T47D (cell line): ENCODE data around the gene RELCH.
"Not testable (repeated sequence)": the region's sequence is repeated elsewhere in the genome, so short reads cannot be mapped to it uniquely, and the experiment has no call there.

ENCODE experiments used
- DNase-seq, 2 experiments: peaks; one replicate each; pipeline versions ENCODE4 v3.0.0 to v3.0.0-alpha.2; 2011 to 2012; ENCODE audit warnings: low read depth in 1 of 2, low spot score in 1 of 2
- JUND ChIP-seq: IDR thresholded peaks from 2 replicates; pipeline ENCODE4 v1.6.1; 2012; ENCODE audit warnings: low read depth
- in situ Hi-C: cut with HindIII; loops from 2 replicates; pipeline ENCODE4 v1.10.0; 2016; ENCODE audit warnings: low sequenced_read_pairs, low pct_unique_long_range_greater_than_20kb

RELCH gene, protein sequence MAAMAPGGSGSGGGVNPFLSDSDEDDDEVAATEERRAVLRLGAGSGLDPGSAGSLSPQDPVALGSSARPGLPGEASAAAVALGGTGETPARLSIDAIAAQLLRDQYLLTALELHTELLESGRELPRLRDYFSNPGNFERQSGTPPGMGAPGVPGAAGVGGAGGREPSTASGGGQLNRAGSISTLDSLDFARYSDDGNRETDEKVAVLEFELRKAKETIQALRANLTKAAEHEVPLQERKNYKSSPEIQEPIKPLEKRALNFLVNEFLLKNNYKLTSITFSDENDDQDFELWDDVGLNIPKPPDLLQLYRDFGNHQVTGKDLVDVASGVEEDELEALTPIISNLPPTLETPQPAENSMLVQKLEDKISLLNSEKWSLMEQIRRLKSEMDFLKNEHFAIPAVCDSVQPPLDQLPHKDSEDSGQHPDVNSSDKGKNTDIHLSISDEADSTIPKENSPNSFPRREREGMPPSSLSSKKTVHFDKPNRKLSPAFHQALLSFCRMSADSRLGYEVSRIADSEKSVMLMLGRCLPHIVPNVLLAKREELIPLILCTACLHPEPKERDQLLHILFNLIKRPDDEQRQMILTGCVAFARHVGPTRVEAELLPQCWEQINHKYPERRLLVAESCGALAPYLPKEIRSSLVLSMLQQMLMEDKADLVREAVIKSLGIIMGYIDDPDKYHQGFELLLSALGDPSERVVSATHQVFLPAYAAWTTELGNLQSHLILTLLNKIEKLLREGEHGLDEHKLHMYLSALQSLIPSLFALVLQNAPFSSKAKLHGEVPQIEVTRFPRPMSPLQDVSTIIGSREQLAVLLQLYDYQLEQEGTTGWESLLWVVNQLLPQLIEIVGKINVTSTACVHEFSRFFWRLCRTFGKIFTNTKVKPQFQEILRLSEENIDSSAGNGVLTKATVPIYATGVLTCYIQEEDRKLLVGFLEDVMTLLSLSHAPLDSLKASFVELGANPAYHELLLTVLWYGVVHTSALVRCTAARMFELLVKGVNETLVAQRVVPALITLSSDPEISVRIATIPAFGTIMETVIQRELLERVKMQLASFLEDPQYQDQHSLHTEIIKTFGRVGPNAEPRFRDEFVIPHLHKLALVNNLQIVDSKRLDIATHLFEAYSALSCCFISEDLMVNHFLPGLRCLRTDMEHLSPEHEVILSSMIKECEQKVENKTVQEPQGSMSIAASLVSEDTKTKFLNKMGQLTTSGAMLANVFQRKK

DNA sequence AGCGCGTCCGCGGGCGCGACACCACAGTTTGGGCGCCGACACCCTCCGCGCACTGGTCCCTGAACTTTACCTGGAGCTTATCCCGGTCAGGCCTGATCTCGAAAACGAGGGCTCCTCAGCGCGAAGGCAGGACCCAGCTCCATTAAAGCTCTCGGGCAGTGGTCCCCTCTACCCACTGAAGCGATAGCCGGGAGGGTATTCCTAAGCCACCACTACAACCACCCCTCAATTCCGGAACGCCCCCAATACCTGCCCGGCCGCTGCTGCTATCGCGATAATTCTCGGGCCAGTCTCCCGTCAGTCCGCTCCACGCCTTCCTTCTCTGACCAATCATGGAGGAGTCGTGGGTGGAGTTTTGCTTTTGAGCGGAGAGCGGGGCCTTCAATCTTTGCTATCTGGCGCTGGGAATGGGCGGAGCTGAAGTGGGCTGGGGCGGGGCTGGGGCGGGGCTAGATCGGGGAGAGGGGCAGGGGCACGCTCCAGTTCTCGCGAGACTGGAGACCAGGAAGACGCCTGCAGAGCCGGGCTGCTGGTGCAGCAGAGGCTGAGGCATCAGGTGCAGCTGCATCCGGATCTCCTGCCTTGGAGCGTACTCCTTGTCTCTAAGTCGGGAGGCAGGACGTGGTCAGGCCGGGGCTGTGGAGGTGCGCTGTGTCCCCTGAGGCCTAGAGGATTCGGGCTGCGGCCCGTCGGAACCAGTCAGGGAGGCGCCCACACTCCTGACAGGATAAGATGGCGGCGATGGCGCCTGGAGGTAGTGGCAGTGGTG lies at the start of gene RELCH, which contains the start of gene PIGN:
RELCH (plus strand) TSS at position 482 of the 769 bp plus-strand sequence; CDS start at position 733, 251 bp downstream.
PIGN (minus strand) TSS at position 283 of the 769 bp plus-strand sequence. CDS start 25,703 bp downstream, outside the sequence.
- TF ChIP-seq JUND, result no peak
- peak; percentile 96 to 98 for DNase-seq
- in situ Hi-C loops, result no loop called here

DNA sequence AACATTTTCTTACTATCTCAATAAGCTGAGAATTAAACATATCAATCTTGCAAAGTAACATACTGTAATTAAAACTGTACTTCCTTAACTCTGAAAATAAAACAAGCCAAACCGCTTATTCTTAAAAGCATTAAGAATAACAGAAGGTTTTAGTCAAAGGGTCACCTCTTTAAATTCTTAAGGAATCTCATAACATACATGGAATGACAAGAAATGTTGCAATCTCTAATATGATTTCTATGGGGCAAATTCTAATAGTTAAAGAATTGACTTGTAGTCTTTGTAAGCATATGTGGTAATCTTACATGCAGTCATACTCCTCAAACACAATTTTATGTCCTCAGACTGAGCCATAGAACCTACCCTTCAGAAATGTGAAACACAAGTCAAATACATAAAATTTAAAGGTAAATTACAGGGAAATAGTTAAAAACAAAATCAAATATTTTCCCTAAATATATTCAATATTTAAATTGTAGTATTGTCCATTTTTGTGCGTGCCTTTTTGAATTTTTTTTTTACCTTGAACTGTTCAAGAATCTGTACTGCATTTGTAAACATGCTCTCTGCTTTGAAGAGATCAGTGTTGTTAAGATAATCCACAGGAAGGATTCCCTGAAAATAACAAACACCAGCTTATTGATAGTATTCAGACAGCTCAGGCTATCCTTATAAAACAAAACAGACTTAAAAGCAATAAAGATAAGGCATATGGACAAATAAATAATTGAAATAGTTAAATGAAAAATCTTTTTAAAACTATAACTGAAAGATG lies 48.4 kb upstream of the RELCH start:
- in situ Hi-C loops, result no loop called here
- no peak for TF ChIP-seq JUND
- DNase-seq, result no peak

DNA sequence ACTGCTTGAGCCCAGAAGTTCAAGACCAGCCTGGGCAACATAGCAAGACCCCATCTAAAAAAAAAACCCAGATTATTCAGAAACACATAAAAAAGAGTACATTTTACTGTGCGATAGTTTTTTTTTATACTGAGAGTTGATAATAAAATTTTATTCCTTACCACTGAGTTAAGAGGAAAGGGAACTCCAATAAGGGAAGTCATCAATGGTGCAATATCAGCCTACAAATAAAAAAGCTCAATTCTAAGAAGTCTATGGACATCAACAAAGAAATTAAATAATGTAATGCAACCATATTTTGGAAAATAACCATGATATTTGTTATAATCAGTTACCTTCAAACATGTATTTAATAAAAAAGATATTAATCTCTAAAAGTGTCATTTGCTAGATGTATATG lies 46.8 kb upstream of the RELCH start:
- TF ChIP-seq JUND, result no peak
- in situ Hi-C loops, result no loop called here
- no peak for DNase-seq

DNA sequence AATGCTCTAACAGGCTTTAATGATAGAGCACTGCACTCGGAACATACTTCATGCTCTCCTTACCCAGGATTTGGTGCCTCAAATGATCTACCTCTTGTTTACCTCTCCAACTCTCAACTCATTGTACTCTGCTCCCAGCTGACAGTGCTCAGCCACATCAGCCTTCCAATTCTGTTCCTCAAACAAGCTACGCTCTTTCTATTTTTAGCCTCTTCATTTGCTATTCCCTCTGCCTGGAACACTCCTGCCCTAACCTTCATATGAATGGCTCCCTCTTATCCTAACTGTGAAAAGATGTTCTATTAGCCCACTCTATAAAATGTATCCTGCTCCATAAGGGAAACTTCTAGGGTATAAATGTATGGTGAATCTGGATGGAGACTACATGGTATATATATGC lies 42.7 kb upstream of the RELCH start:
- TF ChIP-seq JUND, result no peak
- DNase-seq, result no peak
- in situ Hi-C loops, result no loop called here

DNA sequence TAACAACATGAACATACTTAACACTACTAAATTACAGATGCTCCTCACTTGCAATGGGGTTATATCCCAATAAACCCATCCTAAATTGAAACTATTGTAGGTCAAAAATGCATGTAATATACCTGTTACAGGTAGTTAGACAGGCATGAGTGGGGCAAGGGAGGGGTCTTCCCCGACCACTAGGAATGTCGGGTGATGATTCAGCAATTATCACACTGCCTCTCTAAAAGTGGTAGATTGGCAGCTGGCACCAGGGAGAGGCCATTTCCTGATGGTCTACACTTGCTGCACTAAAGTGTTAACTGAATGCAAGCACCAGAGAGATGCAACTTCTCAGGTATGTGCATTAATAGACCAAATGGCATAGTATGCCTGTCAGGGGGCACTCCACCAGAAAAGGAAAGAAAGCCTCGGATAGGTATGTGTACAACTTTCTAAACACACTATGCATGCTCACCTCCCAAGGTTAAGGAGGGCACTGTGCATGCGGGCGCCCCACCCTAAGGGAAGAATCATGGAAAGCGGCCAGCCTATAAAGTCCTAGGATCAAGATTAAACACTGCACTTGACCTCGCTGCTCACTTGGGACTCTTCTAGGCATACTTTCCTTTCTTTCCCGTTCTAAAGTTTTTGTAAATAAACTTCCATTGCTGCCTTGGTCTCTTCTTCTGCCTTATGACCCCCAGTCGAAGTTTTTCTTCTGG lies 35.8 kb upstream of the RELCH start:
- DNase-seq, result no peak
- TF ChIP-seq JUND, result no peak
- in situ Hi-C loops, result no loop called here

DNA sequence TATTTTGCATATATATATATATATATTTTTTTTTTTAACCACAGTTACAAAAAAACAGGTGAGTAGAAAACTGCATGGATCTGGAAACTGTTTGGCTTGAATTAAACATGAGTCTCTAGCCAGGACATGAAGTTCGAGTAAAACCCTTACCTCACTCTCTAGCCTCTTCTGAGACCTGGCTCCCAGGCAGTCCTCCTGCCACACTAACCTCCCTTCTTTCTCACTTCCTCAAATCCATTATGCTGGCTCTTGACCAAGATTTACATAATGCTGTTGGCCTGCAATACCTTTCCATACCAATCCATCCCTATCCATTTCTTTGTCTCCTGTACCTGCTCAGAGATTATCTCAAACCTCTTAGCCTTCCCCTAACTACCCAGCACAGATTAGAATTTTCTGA lies 34.2 kb upstream of the RELCH start:
- in situ Hi-C loops, result no loop called here
- no peak for TF ChIP-seq JUND
- no peak for DNase-seq

DNA sequence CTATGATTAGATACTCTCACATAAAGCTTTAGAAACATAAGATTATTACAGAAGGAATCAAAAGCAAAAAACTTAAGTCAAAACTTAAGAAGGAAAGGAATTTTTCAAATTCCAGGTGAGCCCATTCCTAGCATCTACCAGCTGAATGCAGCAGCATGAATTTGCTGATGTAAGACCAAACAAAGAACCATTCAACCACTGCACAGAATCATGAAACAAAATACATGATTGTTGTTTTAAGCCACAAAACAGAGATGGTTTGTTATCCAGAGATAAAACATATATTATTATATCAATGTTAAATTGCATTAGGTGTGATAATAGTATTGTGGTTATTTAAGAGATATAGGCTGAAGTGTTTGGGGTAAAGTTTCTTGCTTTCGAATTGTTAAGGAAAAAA lies 29.2 kb upstream of the RELCH start:
- no peak for DNase-seq
- no peak for TF ChIP-seq JUND
- in situ Hi-C loops, result no loop called here

DNA sequence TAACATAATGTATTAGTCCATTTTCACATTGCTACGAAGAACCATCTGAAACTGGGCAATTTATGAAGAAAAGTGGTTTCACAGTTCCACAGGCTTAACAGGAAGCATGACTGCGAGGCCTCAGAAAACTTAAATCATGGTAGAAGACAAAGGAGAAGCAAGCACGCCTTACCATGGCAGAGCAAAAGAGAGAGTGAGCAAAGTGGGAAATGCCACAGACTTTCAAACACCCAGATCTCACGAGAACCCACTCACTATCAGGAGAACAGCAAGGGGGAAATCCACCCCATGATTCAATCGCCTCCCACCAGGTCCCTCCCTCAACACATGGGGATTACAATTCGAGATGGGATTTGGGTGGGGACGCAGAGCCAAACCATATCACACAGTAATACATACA lies 22.7 kb upstream of the RELCH start:
- in situ Hi-C loops, result no loop called here
- TF ChIP-seq JUND, result no peak
- DNase-seq, result no peak

DNA sequence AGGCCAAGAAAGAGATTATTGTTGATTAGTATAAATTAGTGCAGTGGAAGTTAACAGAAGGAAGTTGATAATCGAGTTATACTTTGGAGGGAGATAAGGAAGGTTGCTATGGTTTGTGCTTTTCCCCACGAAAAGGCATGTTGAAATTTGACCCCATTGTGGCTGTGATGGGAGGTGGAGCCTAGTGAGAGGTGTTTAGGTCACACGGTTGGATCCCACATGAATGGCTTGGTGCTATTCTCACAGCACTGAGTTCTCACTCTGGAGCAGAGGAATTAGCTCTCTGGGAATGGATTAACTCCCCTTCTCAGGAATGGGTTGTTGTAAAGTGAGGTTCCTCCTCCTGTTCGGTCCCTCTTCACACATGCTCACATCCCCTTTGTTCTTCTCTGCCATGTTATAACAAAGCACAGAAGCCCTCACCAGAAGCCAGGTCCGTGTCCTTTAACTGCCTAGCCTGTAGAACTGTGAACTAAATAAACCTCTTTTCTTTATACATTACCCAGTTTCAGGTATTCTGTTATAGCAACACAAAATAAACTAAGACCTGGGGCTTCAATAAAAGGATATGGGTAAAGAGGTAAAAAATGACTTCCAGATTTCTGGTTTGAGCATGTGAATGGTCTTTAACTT lies 22.1 kb upstream of the RELCH start:
- no peak for TF ChIP-seq JUND
- in situ Hi-C loops, result no loop called here
- DNase-seq, result no peak

DNA sequence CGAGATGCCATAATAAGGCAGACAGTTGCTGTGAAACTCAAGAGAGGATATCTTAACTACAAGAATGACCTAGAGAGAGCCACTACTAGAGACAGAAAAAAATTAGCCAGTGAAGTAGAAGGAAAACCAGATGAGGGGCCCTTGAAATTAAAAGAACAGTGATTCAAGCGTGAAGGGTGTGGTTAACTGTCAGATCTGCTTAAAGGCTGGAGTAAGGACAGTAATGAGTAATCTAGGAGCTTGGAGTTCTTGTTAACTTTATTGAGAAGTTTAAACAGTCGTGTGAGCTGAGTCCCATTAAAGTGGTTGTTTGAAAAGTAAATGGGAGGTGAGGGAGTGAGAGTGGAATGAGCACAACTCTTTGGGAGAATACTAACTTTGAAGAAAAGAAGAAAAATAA lies 21.5 kb upstream of the RELCH start:
- in situ Hi-C loops, result no loop called here
- no peak for TF ChIP-seq JUND
- no peak for DNase-seq

DNA sequence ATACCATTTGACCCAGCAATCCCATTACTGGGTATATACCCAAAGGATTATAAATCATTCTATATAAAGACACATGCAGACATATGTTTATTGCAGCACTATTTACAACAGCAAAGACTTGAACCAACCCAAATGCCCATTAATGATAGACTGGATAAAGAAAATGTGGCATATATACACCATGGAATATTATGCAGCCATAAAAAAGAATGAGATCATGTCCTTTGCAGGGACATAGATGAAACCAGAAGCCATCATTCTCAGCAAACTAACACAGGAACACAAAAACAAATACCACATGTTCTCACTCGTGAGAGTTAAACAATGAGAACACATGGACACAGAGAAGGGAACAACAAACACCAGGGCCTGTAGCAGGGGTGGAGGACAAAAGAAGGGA lies 20.5 kb upstream of the RELCH start:
- in situ Hi-C loops, DNase-seq: not testable (repeated sequence)
